ENCODE results near the gene PYGM. TPM values are rescaled to one million over a fixed set of nuclear protein-coding genes. Genes with fewer than 3 reads are reported as not detected.

Gene PYGM
- total RNA-seq, 4 donors from 2014 or later, result 1.1 to 2.7 (median 1.2) TPM

GRCh38 chr11:64764753-64765152 lies 5.0 kb upstream of the PYGM start:
- DNase-seq (ENCODE audit: low spot score in 2 of 2), result no peak
- Histone ChIP-seq H3K27me3 (no peaks in the 10 kb centered on the region), H3K9me3 (no peaks in the 10 kb centered on the region), H3K4me3 (no peak overlapping the region), H3K27ac (no peak overlapping the region), H3K36me3 (peaks cover 73% of the 10 kb centered on the region), H3K4me1 (peaks cover 46% of the 10 kb centered on the region)
- WGBS, result 77% methylated on average over 8 of the region's 8 CpGs
- TF ChIP-seq POLR2A (IDR thresholded peaks at IDR 0.05), result no peak

GRCh38 chr11:64764040-64764611 lies 4.4 kb upstream of the PYGM start:
- H3K27ac ChIP-seq, result peak overlapping the region; percentile 36
- H3K27me3 ChIP-seq, result no peaks in the 10 kb centered on the region
- no peak for TF ChIP-seq EP300 (IDR thresholded peaks at IDR 0.05)
- no peak for TF ChIP-seq POLR2AphosphoS5 (IDR thresholded peaks at IDR 0.05)
- TF ChIP-seq CTCF (IDR thresholded peaks at IDR 0.05), result no peak
- TF ChIP-seq POLR2A (IDR thresholded peaks at IDR 0.05), result no peak
- DNase-seq (ENCODE audit: low spot score in 2 of 2), result no peak
- 61% methylated on average over 11 of the region's 11 CpGs for WGBS
- H3K4me1 ChIP-seq, result peaks cover 50% of the 10 kb centered on the region
- H3K36me3 ChIP-seq, result peaks cover 67% of the 10 kb centered on the region
- no peak overlapping the region for H3K4me3 ChIP-seq
- no peaks in the 10 kb centered on the region for H3K9me3 ChIP-seq

GRCh38 chr11:64763526-64764039 lies 3.8 kb upstream of the PYGM start:
- Histone ChIP-seq H3K4me3 (no peak overlapping the region), H3K36me3 (peaks cover 61% of the 10 kb centered on the region), H3K27ac (peak overlapping the region; percentile 36), H3K4me1 (peaks cover 52% of the 10 kb centered on the region), H3K9me3 (no peaks in the 10 kb centered on the region), H3K27me3 (no peaks in the 10 kb centered on the region)
- TF ChIP-seq POLR2AphosphoS5 (IDR thresholded peaks at IDR 0.05) (no peak), CTCF (IDR thresholded peaks at IDR 0.05) (no peak), POLR2A (IDR thresholded peaks at IDR 0.05) (no peak), EP300 (IDR thresholded peaks at IDR 0.05) (no peak)
- DNase-seq (ENCODE audit: low spot score in 2 of 2), result peak in 1 of 2 donors; percentile 72
- 71% methylated on average over 6 of the region's 6 CpGs for WGBS

GRCh38 chr11:64762674-64763525 lies 3.1 kb upstream of the PYGM start:
- H3K27ac ChIP-seq, result peak overlapping the region; percentile 36
- peaks cover 46% of the 10 kb centered on the region for H3K4me1 ChIP-seq
- DNase-seq (ENCODE audit: low spot score in 2 of 2), result peak in 1 of 2 donors; percentile 61
- no peaks in the 10 kb centered on the region for H3K27me3 ChIP-seq
- 40% methylated on average over 12 of the region's 13 CpGs for WGBS
- peaks cover 54% of the 10 kb centered on the region for H3K36me3 ChIP-seq
- no peak for TF ChIP-seq EP300 (IDR thresholded peaks at IDR 0.05)
- no peak for TF ChIP-seq CTCF (IDR thresholded peaks at IDR 0.05)
- TF ChIP-seq POLR2A (IDR thresholded peaks at IDR 0.05), result no peak
- no peak for TF ChIP-seq POLR2AphosphoS5 (IDR thresholded peaks at IDR 0.05)
- H3K4me3 ChIP-seq, result no peak overlapping the region
- no peaks in the 10 kb centered on the region for H3K9me3 ChIP-seq

- no peak for TF ChIP-seq EP300 (IDR thresholded peaks at IDR 0.05)
- no peak for TF ChIP-seq POLR2A (IDR thresholded peaks at IDR 0.05)
- no peak for TF ChIP-seq POLR2AphosphoS5 (IDR thresholded peaks at IDR 0.05)
- TF ChIP-seq CTCF (IDR thresholded peaks at IDR 0.05), result no peak
- no peak overlapping the region for H3K4me3 ChIP-seq
- peak in 1 of 2 donors; percentile 64 for DNase-seq (ENCODE audit: low spot score in 2 of 2)
- no peaks in the 10 kb centered on the region for H3K27me3 ChIP-seq
- peaks cover 48% of the 10 kb centered on the region for H3K36me3 ChIP-seq
- H3K9me3 ChIP-seq, result no peaks in the 10 kb centered on the region
- 39% methylated on average over 5 of the region's 5 CpGs for WGBS
- peak overlapping the region; percentile 36 for H3K27ac ChIP-seq
- peaks cover 44% of the 10 kb centered on the region for H3K4me1 ChIP-seq
Observed at GRCh38 chr11:64762277-64762673, 2.5 kb upstream of the PYGM start.
